Heart left ventricle (tissue), 16 donors: ENCODE results near the gene DOCK9. TPM values are rescaled to one million over a fixed set of nuclear protein-coding genes. Genes with fewer than 3 reads are reported as not detected.
A peak's percentile ranks its signal among the peaks of the same experiment; 100 is the strongest.

Experiments used
- ATAC-seq, 4 donors: fragments of 200-7000 bp; cut with Tn5 transposase; one replicate each; pipeline ENCODE4 v1.9.1; 2020 to 2022; ENCODE audit warnings: moderate library complexity in 4 of 4, mild to moderate bottlenecking in 3 of 4, moderate number of reproducible peaks in 1 of 4
- DNase-seq, 5 donors: peaks; one replicate each; pipeline ENCODE4 v3.0.0-alpha.2; 2020
- H3K27ac ChIP-seq, 12 donors: fragments of 200-600 bp; sonication (generic) in 4 of 12; one replicate each; pipeline versions ENCODE4 v1.5.0 to v1.8.0; 2016 to 2022; ENCODE audit warnings: mild to moderate bottlenecking in 2 of 12
- H3K27me3 ChIP-seq, 9 donors: fragments of 200-600 bp; sonication (generic) in 2 of 9; one replicate each; pipeline versions ENCODE4 v1.5.1 to v1.8.0; 2016 to 2022; ENCODE audit warnings: mild to moderate bottlenecking in 3 of 9
- H3K36me3 ChIP-seq, 9 donors: fragments of 200-600 bp; sonication (generic) in 2 of 9; one replicate each; pipeline versions ENCODE4 v1.5.0 to v1.8.0; 2018 to 2022; ENCODE audit warnings: mild to moderate bottlenecking in 2 of 9
- H3K4me1 ChIP-seq, 12 donors: fragments of 200-600 bp; sonication (generic) in 4 of 12; one replicate each; pipeline versions ENCODE4 v1.5.0 to v1.8.0; 2016 to 2022; ENCODE audit warnings: mild to moderate bottlenecking in 3 of 12
- H3K4me3 ChIP-seq, 12 donors: fragments of 200-600 bp; sonication (generic) in 4 of 12; one replicate each; pipeline versions ENCODE4 v1.5.0 to v1.8.0; 2017 to 2022; ENCODE audit warnings: mild to moderate bottlenecking in 9 of 12, moderate library complexity in 4 of 12
- H3K9me3 ChIP-seq, 12 donors: fragments of 200-600 bp; sonication (generic) in 4 of 12; one replicate each; pipeline versions ENCODE4 v1.5.0 to v1.8.0; 2016 to 2022; ENCODE audit warnings: mild to moderate bottlenecking in 1 of 12
- CTCF ChIP-seq, 12 donors: fragments of 200-600 bp; sonication (generic) in 4 of 12; IDR thresholded peaks; one replicate each; pipeline versions ENCODE4 v1.5.0 to v1.8.0; 2018 to 2022; ENCODE audit warnings: antibody characterized with exemption in 12 of 12, mild to moderate bottlenecking in 5 of 12
- POLR2A ChIP-seq, 2 donors: fragments of 450-650 bp; IDR thresholded peaks; one replicate each; pipeline ENCODE4 v1.6.1; 2017; ENCODE audit warnings: antibody characterized with exemption in 2 of 2, mild to moderate bottlenecking in 2 of 2, moderate library complexity in 2 of 2
- WGBS, 4 donors: extraction: QIAGEN DNeasy Blood & Tissue Kit in 2 of 4; methylation state at CpG; one replicate each; pipeline versions ENCODE4 v1.1.5 to v1.1.7; 2013 to 2018; 5-methylcytosine and 5-hydroxymethylcytosine counted together
- intact Hi-C, 10 donors: fragments of 100-400 bp; cut with DNase I; formaldehyde crosslinking; loops; one replicate each; pipeline versions ENCODE4 v1.11.1 to v1.14.2; 2022
- polyA plus RNA-seq, 2 donors: library from polyadenylated mRNA; stranded (reverse); fragments of 200-250 nt; gene quantifications; one replicate each; pipeline ENCODE4 v1.2.3, GENCODE V29; 2013
- total RNA-seq, 9 donors: library from RNA; depleted of rRNA in 2 of 9; stranded (reverse); fragments of >200 nt in 2 of 9; fragmentation: NEBNext Ultra II Directional in 3 of 9; extraction: Animal tissue kit (Norgen Biotek cat#: 25700) in 3 of 9; gene quantifications; one replicate each; pipeline versions ENCODE4 v1.1.0 to v1.2.4, GENCODE V29; 2016 to 2023
- donor health status: ischemic (EF 13 %, LVEDD 7.1; RV severe dilation, severe dysfunction).
- donor health status: healthy with polysubstance abuse.
- donor health status: DM: no; HTN: yes; CAD: no.
- donor health status: DM: no; HTN: no; CAD: no.
- donor health status: ischemic (EF 25% LVEDD 6.9; RV normal size, moderate dysfunction).
- donor health status: ischemic (EF 25% LVEDD 5.7; RV mildly dilated, moderate dysfunction).
- donor health status: healthy.
- donor health status: DM: yes; HTN: yes; CAD: no.
- donor health status: ischemic (EF 35%, LVEDD 5.7; RV mildly dilated, moderate dysfunction).
- donor health status: nonischemic (EF 11% LVEDD 7.7; RV severe dilation, severe dysfunction).
- donor health status: DM: yes; HTN: yes; CAD: no.
- donor health status: PGD.
- donor health status: ischemic (EF 29% LVEDD 5.4; RV normal size, mild dysfunction).
- donor health status: nonischemic (EF 23%, LVEDD 6.1; RV moderate dilation, normal function).

The DOCK9 gene
- total and polyA plus RNA-seq, 11 donors, result 21.4 to 128 (median 45.2) TPM

- peaks cover 0 to 6% (median under 1%) of the 10 kb centered on the region in 12 donors for H3K4me1 ChIP-seq
- H3K27ac ChIP-seq, result no peak overlapping the region
- ATAC-seq (no peak), DNase-seq (no peak)
- no peaks in the 10 kb centered on the region for H3K27me3 ChIP-seq
- intact Hi-C loops, result loop anchor here in 1 of 10 donors (10.0 kb wide), 1 partner anchor 161 kb away; no protein-coding TSS in a partner anchor
- H3K9me3 ChIP-seq, result peaks cover 0 to 11% (median 8%) of the 10 kb centered on the region in 12 donors
- 98 to 99% (median 98%) methylated on average over 3 of the region's 3 CpGs for WGBS, 4 donors
- TF ChIP-seq POLR2A (IDR thresholded peaks at IDR 0.05) (no peak), CTCF (IDR thresholded peaks at IDR 0.05) (no peak)
- H3K36me3 ChIP-seq, result peaks cover 0 to 95% (median 59%) of the 10 kb centered on the region in 9 donors
- no peak overlapping the region for H3K4me3 ChIP-seq
Measured at GRCh38 chr13:98873377-98874028, 104.4 kb downstream of the DOCK9 start.

GRCh38 chr13:98871727-98872126 lies 106.1 kb downstream of the DOCK9 start:
- Histone ChIP-seq H3K27me3 (no peaks in the 10 kb centered on the region), H3K4me1 (peaks cover 0 to 5% (median 0%) of the 10 kb centered on the region in 12 donors), H3K27ac (no peak overlapping the region), H3K4me3 (no peak overlapping the region), H3K36me3 (peaks cover 0 to 96% (median 53%) of the 10 kb centered on the region in 9 donors), H3K9me3 (peaks cover 0 to 11% (median 8%) of the 10 kb centered on the region in 12 donors)
- intact Hi-C loops, result loop anchor here in 1 of 10 donors (10.0 kb wide), 1 partner anchor 163 kb away; no protein-coding TSS in a partner anchor
- TF ChIP-seq POLR2A (IDR thresholded peaks at IDR 0.05), result no peak
- TF ChIP-seq CTCF (IDR thresholded peaks at IDR 0.05), result no peak
- DNase-seq, result no peak
- WGBS, 4 donors, result 88 to 98% (median 93%) methylated on average over 12 to 13 of the region's 13 CpGs
- ATAC-seq, result peak in 1 of 4 donors; percentile 9

GRCh38 chr13:98869408-98870090 lies 108.3 kb downstream of the DOCK9 start:
- Histone ChIP-seq H3K9me3 (peaks cover 0 to 11% (median 8%) of the 10 kb centered on the region in 12 donors), H3K4me1 (peaks cover 0 to 5% (median 0%) of the 10 kb centered on the region in 12 donors), H3K36me3 (peaks cover 0 to 96% (median 61%) of the 10 kb centered on the region in 9 donors), H3K27ac (no peak overlapping the region), H3K27me3 (no peaks in the 10 kb centered on the region), H3K4me3 (no peak overlapping the region)
- intact Hi-C loops, result loop anchor here in 1 of 10 donors (10.0 kb wide), 1 partner anchor 165 kb away; no protein-coding TSS in a partner anchor
- DNase-seq (peak in 4 of 5 donors; percentile 29 to 40 (median 33)), ATAC-seq (peak in 3 of 4 donors; percentile 64 to 68 (median 65))
- WGBS, 4 donors, result 43 to 53% (median 50%) methylated on average over 6 of the region's 6 CpGs
- TF ChIP-seq CTCF (IDR thresholded peaks at IDR 0.05), result peak in 5 of 12 donors; percentile 7 to 29 (median 22)
- no peak for TF ChIP-seq POLR2A (IDR thresholded peaks at IDR 0.05)

- WGBS, 4 donors, result 93 to 97% (median 96%) methylated on average over 3 of the region's 3 CpGs
- Histone ChIP-seq H3K4me1 (peaks cover 0 to 5% (median 0%) of the 10 kb centered on the region in 12 donors), H3K4me3 (no peak overlapping the region), H3K27ac (no peak overlapping the region), H3K9me3 (peaks cover 0 to 11% (median 8%) of the 10 kb centered on the region in 12 donors), H3K36me3 (peaks cover 0 to 96% (median 64%) of the 10 kb centered on the region in 9 donors), H3K27me3 (no peaks in the 10 kb centered on the region)
- ATAC-seq, result no peak
- intact Hi-C loops, result no loop called here
- no peak for TF ChIP-seq POLR2A (IDR thresholded peaks at IDR 0.05)
- TF ChIP-seq CTCF (IDR thresholded peaks at IDR 0.05), result no peak
- DNase-seq, result no peak
Measured at GRCh38 chr13:98868932-98869331, 108.9 kb downstream of the DOCK9 start.
